Endometrial microvascular endothelial cells (primary cell): ENCODE results near the gene BARHL1. TPM values are rescaled to one million over a fixed set of nuclear protein-coding genes. Genes with fewer than 3 reads are reported as not detected.

Experiments
- in situ Hi-C: cut with HindIII; loops from 2 replicates; pipeline ENCODE4 v1.10.0; 2017; ENCODE audit warnings: low sequenced_read_pairs, low pct_unique_long_range_greater_than_20kb; ENCODE audit errors: inconsistent ontology term
- total RNA-seq: library from RNA; depleted of rRNA; stranded (reverse); fragments of >200 nt; gene quantifications from one replicate; pipeline ENCODE4 v1.2.3, GENCODE V29; 2015; ENCODE audit errors: inconsistent ontology term

BARHL1 gene
- total RNA-seq, 1 donor from 2014 or later = not detected

GRCh38 chr9:132600326-132600984 lies 18.0 kb downstream of the BARHL1 start:
- in situ Hi-C loops = no loop called here

- in situ Hi-C loops = no loop called here
Measured at GRCh38 chr9:132602207-132602606, 19.8 kb downstream of the BARHL1 start.

- in situ Hi-C loops = no loop called here
Measured at GRCh38 chr9:132605387-132605786, 23.0 kb downstream of the BARHL1 start.

GRCh38 chr9:132606066-132606465 lies 23.7 kb downstream of the BARHL1 start:
- in situ Hi-C loops = no loop called here

GRCh38 chr9:132609184-132609583 lies 26.8 kb downstream of the BARHL1 start:
- in situ Hi-C loops = no loop called here

DNA sequence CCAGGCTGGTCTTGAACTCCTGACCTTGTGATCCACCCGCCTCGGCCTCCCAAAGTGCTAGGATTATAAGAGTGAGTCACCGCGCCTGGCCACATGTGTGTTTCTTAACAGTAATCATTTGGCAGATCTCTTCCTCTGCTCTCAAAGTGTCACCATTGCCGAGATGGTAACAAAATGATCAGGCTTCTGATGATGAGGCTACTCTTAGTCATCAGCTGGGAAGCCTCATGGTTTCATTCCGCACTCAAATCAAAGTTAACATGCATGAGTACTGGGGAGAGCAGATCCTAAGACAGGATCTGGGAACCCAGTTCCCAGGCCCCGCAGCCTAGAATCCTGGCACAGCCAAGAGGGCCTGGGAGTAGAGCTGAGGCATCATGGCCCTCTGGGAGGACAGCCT lies 27.4 kb downstream of the BARHL1 start:
- in situ Hi-C loops = no loop called here

GRCh38 chr9:132610661-132611060 lies 28.3 kb downstream of the BARHL1 start:
- in situ Hi-C loops = no loop called here

- in situ Hi-C loops = no loop called here
Measured at GRCh38 chr9:132614324-132614723, 31.9 kb downstream of the BARHL1 start.

DNA sequence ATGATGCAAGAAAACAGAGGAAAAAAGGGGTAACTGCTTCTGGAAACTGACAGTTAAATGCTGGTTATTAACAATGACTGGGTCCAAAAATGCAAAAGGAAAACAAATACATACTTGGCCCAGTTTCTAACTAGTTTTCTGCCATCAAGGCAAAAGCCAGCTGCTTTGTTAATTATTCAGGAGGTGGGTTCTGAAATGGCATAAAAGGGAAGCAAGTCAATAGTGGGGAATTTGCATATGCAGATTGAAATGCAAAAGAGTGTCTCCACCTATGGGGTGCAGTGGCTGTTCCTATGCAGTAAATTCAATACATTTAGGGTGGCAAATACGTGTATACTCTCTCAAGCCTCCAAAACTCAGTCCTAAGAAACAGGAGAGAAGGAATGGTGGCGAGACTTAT lies 33.4 kb downstream of the BARHL1 start:
- in situ Hi-C loops = no loop called here

- in situ Hi-C loops = no loop called here
Measured at GRCh38 chr9:132616725-132617124, 34.3 kb downstream of the BARHL1 start.

GRCh38 chr9:132622159-132622558 lies 39.8 kb downstream of the BARHL1 start:
- in situ Hi-C loops = no loop called here

- in situ Hi-C loops = no loop called here
Measured at GRCh38 chr9:132626285-132626684, 43.9 kb downstream of the BARHL1 start.

- in situ Hi-C loops = no loop called here
Measured at GRCh38 chr9:132627106-132627505, 44.7 kb downstream of the BARHL1 start.

- in situ Hi-C loops = no loop called here
Measured at GRCh38 chr9:132627594-132627993, 45.2 kb downstream of the BARHL1 start.

GRCh38 chr9:132628746-132629145 lies 46.3 kb downstream of the BARHL1 start:
- in situ Hi-C loops = no loop called here

DNA sequence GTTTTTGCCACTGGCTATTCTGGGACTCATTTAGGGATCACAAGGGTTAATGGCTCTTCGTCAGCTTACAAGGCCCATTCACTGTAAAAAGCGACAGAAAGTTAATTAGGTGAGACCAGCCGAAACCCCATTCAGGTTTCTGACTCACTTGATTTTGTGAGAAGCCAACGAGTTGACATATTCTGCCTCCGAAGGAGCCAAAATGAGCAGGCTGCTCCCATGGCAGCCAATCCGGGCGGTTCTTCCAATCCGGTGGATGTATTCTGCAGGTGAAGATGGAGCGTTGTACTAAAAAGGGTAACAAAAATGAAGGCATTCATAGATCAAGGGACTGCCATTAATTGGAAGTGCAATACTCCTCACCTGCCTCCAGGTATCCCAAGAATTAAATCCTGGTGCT lies 47.7 kb downstream of the BARHL1 start:
- in situ Hi-C loops = no loop called here

DNA sequence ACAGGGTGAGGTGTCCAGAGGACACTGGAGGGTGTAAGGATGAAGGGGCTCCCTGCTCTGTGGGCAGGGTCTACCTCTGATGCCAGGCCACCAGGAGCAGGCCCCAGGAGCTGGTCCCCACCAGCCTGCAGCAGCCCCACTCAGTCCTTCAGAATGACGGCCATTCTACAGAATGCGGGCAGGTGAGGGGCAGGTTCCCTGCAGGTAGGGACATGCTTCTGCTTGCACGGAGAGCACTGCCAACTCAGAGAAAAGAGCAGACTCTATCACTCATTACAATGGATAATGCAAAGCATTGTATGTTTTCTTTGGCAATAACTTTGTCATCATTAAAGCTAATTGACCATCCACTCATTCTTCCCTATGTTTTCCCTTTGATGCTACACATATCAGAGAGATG lies 48.4 kb downstream of the BARHL1 start:
- in situ Hi-C loops = no loop called here

DNA sequence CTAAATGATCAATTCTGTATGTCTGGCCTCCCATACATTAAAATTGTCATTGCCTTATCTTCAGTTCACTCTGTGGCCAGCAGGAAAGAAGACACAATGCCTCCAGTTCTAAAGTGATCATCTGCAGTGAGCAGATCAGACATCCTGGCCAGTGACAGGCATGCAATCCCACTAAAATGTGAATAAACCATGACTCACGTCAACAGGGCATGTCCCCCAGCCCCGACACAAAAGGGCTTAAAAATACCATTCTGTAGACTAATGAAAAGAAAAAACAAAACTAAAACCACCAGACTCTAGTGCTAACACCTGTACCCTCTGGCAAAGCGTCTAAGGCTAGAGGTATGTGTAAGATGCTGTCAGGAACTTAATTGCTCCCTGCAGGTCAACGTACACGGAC lies 48.9 kb downstream of the BARHL1 start:
- in situ Hi-C loops = no loop called here

- in situ Hi-C loops = no loop called here
Measured at GRCh38 chr9:132631685-132632084, 49.3 kb downstream of the BARHL1 start.

GRCh38 chr9:132632413-132633129 lies 50.2 kb downstream of the BARHL1 start:
- in situ Hi-C loops = no loop called here

DNA sequence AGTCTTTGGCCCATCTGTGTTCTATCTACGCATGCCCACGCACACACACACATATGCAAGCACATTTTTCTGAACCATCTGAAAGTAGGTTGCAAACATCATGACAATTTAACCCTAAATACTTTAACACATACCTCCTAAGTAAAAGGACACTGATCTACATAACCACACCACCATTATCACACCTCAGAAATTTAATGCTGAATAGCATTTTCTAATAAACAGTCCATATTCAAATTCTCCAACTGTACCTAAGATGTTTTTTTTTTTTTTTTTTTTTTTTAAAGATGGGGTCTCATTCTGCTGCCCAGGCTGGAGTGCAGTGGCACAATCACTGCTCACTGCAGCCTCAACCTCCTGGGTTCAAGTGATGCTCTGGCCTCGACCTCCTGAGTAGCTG lies 51.9 kb downstream of the BARHL1 start:
- in situ Hi-C loops = no loop called here
